DND-41 (cell line): ENCODE results near the gene RYR2.
A peak's percentile ranks its signal among the peaks of the same experiment; 100 is the strongest.

Experiments
- ATAC-seq: fragments of 200-7000 bp; cut with Tn5 transposase; 3 replicates; pipeline ENCODE4 v1.9.1; 2021; ENCODE audit warnings: low read depth; ENCODE audit not compliant: insufficient read depth
- DNase-seq: peaks from one replicate; pipeline ENCODE4 v3.0.0-alpha.2; 2020
- H2AFZ ChIP-seq: 2 replicates; pipeline ENCODE4 v1.6.0; 2012; ENCODE audit warnings: low read depth, low read length
- H3K27ac ChIP-seq: 2 replicates; pipeline ENCODE4 v1.5.1; 2012; ENCODE audit warnings: low read length, inconsistent platforms
- H3K27me3 ChIP-seq: fragments of 200-600 bp; sonication (generic); 2 replicates; pipeline ENCODE4 v1.6.0; 2012; ENCODE audit warnings: low read length, mild to moderate bottlenecking, inconsistent platforms; ENCODE audit not compliant: insufficient read depth, poor library complexity
- H3K36me3 ChIP-seq: 2 replicates; pipeline ENCODE4 v1.5.1; 2012; ENCODE audit warnings: low read length, inconsistent platforms; ENCODE audit not compliant: insufficient read depth
- H3K4me1 ChIP-seq: 2 replicates; pipeline ENCODE4 v1.5.1; 2012; ENCODE audit warnings: mild to moderate bottlenecking, low read length; ENCODE audit not compliant: insufficient read depth
- H3K4me2 ChIP-seq: 2 replicates; pipeline ENCODE4 v1.6.0; 2012; ENCODE audit warnings: mild to moderate bottlenecking, moderate library complexity, low read length, inconsistent platforms; ENCODE audit not compliant: insufficient read depth
- H3K4me3 ChIP-seq, 2 experiments: fragments of 200-600 bp in 1 of 2; shearing (Covaris generic) in 1 of 2; 2 replicates each; pipeline ENCODE4 v1.5.1; 2012 to 2016; ENCODE audit warnings: inconsistent platforms in 2 of 2, low read length in 2 of 2, mild to moderate bottlenecking in 2 of 2, low read depth in 1 of 2, moderate library complexity in 1 of 2
- H3K79me2 ChIP-seq: 2 replicates; pipeline ENCODE4 v1.6.0; 2012; ENCODE audit warnings: low read length, inconsistent platforms; ENCODE audit not compliant: insufficient read depth
- H3K9ac ChIP-seq: 2 replicates; pipeline ENCODE4 v1.6.0; 2012; ENCODE audit warnings: low read depth, mild to moderate bottlenecking, inconsistent platforms, low read length, moderate library complexity
- H3K9me3 ChIP-seq: 2 replicates; pipeline ENCODE4 v1.5.1; 2012; ENCODE audit warnings: low read length, moderate library complexity, mild to moderate bottlenecking, inconsistent platforms; ENCODE audit not compliant: insufficient read depth, severe bottlenecking
- H4K20me1 ChIP-seq: 2 replicates; pipeline ENCODE4 v1.6.0; 2012; ENCODE audit warnings: low read length; ENCODE audit not compliant: insufficient read depth
- EZH2 ChIP-seq: IDR thresholded peaks from 3 replicates; pipeline ENCODE4 v1.6.1; 2012; ENCODE audit warnings: borderline replicate concordance, low read depth, mild to moderate bottlenecking, moderate library complexity, low read length, inconsistent platforms; ENCODE audit not compliant: severe bottlenecking
- TF ChIP-seq, protein P1 (sequence below): IDR thresholded peaks from 2 replicates; pipeline ENCODE4 v1.5.1; 2012; ENCODE audit warnings: borderline replicate concordance, low read length, moderate library complexity, mild to moderate bottlenecking; ENCODE audit not compliant: poor library complexity, severe bottlenecking; ENCODE audit errors: extremely low read depth

Gene RYR2

DNA sequence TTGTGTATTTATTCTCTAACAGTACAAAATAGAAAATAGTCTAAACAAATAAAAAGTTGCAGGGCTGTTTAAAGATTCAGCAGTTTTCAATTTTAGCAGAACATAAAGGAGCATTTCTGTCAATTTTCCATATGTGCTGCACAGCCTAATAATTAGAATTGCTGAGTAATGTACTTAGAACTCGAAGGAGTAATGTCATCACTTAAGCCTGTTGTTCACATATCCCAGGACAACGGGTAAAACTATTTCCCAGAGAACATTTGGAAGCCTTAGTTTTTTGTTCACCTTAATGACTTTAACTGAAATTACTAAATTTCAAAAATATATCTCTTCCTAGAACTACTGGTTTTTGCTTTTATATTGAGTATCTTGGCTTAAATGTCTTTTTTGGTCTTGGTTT, 767.1 kb downstream of the RYR2 start:
- DNase-seq (no peak), ATAC-seq (no peak)
- Histone ChIP-seq H2AFZ (no peak overlapping the region), H3K9ac (no peak overlapping the region), H3K27ac (no peak overlapping the region), H3K4me2 (no peak overlapping the region), H3K79me2 (no peaks in the 10 kb centered on the region), H3K36me3 (no peaks in the 10 kb centered on the region), H3K4me1 (no peaks in the 10 kb centered on the region), H4K20me1 (no peaks in the 10 kb centered on the region), H3K27me3 (no peaks in the 10 kb centered on the region), H3K4me3 (no peak overlapping the region), H3K9me3 (no peaks in the 10 kb centered on the region)
- TF ChIP-seq EZH2: no peak
- TF ChIP-seq, protein P1, sequence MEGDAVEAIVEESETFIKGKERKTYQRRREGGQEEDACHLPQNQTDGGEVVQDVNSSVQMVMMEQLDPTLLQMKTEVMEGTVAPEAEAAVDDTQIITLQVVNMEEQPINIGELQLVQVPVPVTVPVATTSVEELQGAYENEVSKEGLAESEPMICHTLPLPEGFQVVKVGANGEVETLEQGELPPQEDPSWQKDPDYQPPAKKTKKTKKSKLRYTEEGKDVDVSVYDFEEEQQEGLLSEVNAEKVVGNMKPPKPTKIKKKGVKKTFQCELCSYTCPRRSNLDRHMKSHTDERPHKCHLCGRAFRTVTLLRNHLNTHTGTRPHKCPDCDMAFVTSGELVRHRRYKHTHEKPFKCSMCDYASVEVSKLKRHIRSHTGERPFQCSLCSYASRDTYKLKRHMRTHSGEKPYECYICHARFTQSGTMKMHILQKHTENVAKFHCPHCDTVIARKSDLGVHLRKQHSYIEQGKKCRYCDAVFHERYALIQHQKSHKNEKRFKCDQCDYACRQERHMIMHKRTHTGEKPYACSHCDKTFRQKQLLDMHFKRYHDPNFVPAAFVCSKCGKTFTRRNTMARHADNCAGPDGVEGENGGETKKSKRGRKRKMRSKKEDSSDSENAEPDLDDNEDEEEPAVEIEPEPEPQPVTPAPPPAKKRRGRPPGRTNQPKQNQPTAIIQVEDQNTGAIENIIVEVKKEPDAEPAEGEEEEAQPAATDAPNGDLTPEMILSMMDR: no peak

DNA sequence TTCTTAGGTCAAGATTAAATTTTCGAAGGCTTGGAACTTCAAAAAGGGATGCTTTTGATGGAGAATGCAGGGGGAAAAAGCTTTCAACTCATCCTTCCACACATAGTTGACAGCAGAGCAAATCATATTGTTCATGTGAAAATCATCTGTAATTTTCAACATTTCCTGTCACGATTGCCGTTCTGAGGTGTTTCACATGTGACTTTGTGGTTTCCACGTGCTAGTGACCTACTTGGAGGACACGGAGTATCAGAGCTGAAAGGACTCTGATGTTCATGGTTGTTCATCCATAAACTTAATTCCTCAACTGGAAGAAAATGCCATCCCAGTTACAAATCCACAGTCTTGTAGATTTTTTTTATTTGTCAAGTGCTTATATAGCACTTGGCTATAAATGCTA, 769.6 kb downstream of the RYR2 start:
- H3K4me2 ChIP-seq: no peak overlapping the region
- H4K20me1 ChIP-seq: no peaks in the 10 kb centered on the region
- H3K4me3 ChIP-seq: no peak overlapping the region
- TF ChIP-seq, protein P1: no peak
- TF ChIP-seq EZH2: no peak
- DNase-seq (no peak), ATAC-seq (no peak)
- H3K79me2 ChIP-seq: no peaks in the 10 kb centered on the region
- H3K4me1 ChIP-seq: no peaks in the 10 kb centered on the region
- H3K9me3 ChIP-seq: no peaks in the 10 kb centered on the region
- H3K36me3 ChIP-seq: no peaks in the 10 kb centered on the region
- H3K9ac ChIP-seq: no peak overlapping the region
- H3K27me3 ChIP-seq: no peaks in the 10 kb centered on the region
- no peak overlapping the region for H2AFZ ChIP-seq
- no peak overlapping the region for H3K27ac ChIP-seq

DNA sequence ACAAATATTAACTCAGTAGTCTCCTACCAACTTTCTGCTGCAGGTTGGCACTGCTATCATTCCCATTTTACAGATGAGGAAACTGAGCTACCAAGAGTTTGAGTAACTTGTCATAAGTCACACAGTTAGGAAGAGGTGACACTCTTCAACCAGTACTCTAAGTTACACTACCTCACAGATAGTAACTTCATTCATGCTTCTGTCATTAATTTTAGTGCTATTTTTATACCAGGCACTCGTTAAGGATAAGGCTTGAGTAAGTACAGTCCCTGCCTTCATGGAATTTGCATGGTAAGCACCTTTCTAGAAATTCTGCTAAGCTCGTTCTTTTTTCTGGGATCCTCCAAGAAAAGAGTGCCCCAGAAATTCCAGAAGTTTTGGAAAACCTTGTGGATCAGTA, 770.1 kb downstream of the RYR2 start:
- Histone ChIP-seq H4K20me1 (no peaks in the 10 kb centered on the region), H3K9me3 (no peaks in the 10 kb centered on the region), H3K36me3 (no peaks in the 10 kb centered on the region), H3K9ac (no peak overlapping the region), H3K27me3 (no peaks in the 10 kb centered on the region), H3K4me3 (no peak overlapping the region), H3K4me1 (no peaks in the 10 kb centered on the region), H3K27ac (no peak overlapping the region), H2AFZ (no peak overlapping the region), H3K4me2 (no peak overlapping the region), H3K79me2 (no peaks in the 10 kb centered on the region)
- no peak for DNase-seq
- TF ChIP-seq EZH2: no peak
- TF ChIP-seq, protein P1: no peak
- no peak for ATAC-seq

DNA sequence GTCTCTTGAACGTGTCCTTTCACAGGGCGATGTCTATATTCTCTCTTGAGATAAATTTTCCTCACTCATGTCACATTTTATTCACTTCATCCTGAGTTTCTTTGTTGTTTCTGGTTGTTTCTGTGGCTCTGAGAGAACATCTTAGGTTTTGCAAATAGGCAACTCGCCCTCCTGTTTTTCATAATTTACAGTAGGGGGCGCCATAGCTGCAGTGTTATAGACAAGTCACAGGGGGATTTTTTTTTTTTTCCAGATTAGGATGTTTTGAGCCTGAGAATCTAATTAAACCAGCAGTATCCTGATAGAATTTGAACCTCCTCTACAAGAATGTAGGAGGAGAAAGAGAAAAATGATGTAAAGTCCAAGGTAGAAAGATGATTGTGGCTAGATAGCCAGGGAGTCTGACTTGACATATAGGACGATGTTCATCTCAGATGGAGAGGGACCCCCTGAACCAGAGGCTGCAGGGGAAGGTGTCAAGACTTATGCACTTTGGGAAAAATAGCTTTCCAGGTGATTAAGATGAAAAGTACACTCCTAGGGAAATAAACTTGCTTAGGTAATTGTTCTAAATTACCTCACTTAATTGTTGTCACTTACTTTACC, 772.4 kb downstream of the RYR2 start:
- Histone ChIP-seq H3K4me2 (no peak overlapping the region), H3K79me2 (no peaks in the 10 kb centered on the region), H3K4me1 (no peaks in the 10 kb centered on the region), H3K9me3 (no peaks in the 10 kb centered on the region), H4K20me1 (no peaks in the 10 kb centered on the region), H2AFZ (no peak overlapping the region), H3K27me3 (no peaks in the 10 kb centered on the region), H3K4me3 (no peak overlapping the region), H3K9ac (no peak overlapping the region), H3K36me3 (no peaks in the 10 kb centered on the region), H3K27ac (no peak overlapping the region)
- no peak for ATAC-seq
- no peak for TF ChIP-seq EZH2
- TF ChIP-seq, protein P1: peak; percentile 64
- DNase-seq: no peak
